HFFc6 (cell line): ENCODE data around the gene NGB. TPM values are rescaled to one million over a fixed set of nuclear protein-coding genes. Genes with fewer than 3 reads are reported as not detected.
"Not testable (repeated sequence)": the region's sequence is repeated elsewhere in the genome, so short reads cannot be mapped to it uniquely, and the experiment has no call there.

Experiments used
- DNase-seq: peaks from one replicate; pipeline ENCODE4 v3.0.0-alpha.2; 2018
- H3K27ac Mint-ChIP-seq: 2 replicates; pipeline ENCODE4 v1.8.0; 2020; ENCODE audit warnings: mild to moderate bottlenecking, mixed read lengths
- H3K27me3 Mint-ChIP-seq: 2 replicates; pipeline ENCODE4 v1.8.0; 2021; ENCODE audit warnings: mild to moderate bottlenecking, moderate library complexity, mixed read lengths; ENCODE audit not compliant: insufficient read depth
- H3K36me3 Mint-ChIP-seq: 2 replicates; pipeline ENCODE4 v1.8.0; 2021; ENCODE audit warnings: low read depth, mixed read lengths
- H3K4me1 Mint-ChIP-seq: 2 replicates; pipeline ENCODE4 v1.8.0; 2020; ENCODE audit warnings: low read depth, mixed read lengths
- H3K4me3 Mint-ChIP-seq: 2 replicates; pipeline ENCODE4 v1.8.0; 2020; ENCODE audit warnings: mild to moderate bottlenecking, moderate library complexity, mixed read lengths
- H3K9me3 Mint-ChIP-seq: 2 replicates; pipeline ENCODE4 v1.8.0; 2020; ENCODE audit warnings: mild to moderate bottlenecking, mixed read lengths
- total RNA-seq, 6 experiments: library from RNA; stranded (reverse); fragmentation: NEBNext Ultra II Directional; extraction: Animal tissue kit (Norgen Biotek cat#: 25700); gene quantifications; 2 replicates in 1 of 6; 3 replicates in 5 of 6; pipeline ENCODE4 v1.2.3, GENCODE V29; 2021
- TF ChIP-seq, protein P1 (sequence below): fragments of 200-600 bp; sonication (generic); IDR thresholded peaks from 2 replicates; pipeline ENCODE4 v1.5.0; 2021; ENCODE audit warnings: antibody characterized with exemption, mild to moderate bottlenecking

NGB gene
- total RNA-seq, 6 experiments from 2014 or later: not detected

- H3K9me3 Mint-ChIP-seq: no peaks in the 10 kb centered on the region
- H3K4me1 Mint-ChIP-seq: no peaks in the 10 kb centered on the region
- H3K36me3 Mint-ChIP-seq: peaks cover 11% of the 10 kb centered on the region; the same call in 1 of the 2 replicates
- TF ChIP-seq, protein P1, sequence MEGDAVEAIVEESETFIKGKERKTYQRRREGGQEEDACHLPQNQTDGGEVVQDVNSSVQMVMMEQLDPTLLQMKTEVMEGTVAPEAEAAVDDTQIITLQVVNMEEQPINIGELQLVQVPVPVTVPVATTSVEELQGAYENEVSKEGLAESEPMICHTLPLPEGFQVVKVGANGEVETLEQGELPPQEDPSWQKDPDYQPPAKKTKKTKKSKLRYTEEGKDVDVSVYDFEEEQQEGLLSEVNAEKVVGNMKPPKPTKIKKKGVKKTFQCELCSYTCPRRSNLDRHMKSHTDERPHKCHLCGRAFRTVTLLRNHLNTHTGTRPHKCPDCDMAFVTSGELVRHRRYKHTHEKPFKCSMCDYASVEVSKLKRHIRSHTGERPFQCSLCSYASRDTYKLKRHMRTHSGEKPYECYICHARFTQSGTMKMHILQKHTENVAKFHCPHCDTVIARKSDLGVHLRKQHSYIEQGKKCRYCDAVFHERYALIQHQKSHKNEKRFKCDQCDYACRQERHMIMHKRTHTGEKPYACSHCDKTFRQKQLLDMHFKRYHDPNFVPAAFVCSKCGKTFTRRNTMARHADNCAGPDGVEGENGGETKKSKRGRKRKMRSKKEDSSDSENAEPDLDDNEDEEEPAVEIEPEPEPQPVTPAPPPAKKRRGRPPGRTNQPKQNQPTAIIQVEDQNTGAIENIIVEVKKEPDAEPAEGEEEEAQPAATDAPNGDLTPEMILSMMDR: no peak
- H3K27ac Mint-ChIP-seq: no peak overlapping the region
- no peaks in the 10 kb centered on the region for H3K27me3 Mint-ChIP-seq
- no peak overlapping the region for H3K4me3 Mint-ChIP-seq
- DNase-seq: no peak
Measured at GRCh38 chr14:77281852-77282410, 10.9 kb upstream of the NGB start.

GRCh38 chr14:77280921-77281320, 9.9 kb upstream of the NGB start:
- H3K9me3 Mint-ChIP-seq, H3K27ac Mint-ChIP-seq, DNase-seq, H3K27me3 Mint-ChIP-seq, H3K4me1 Mint-ChIP-seq, H3K4me3 Mint-ChIP-seq: not testable (repeated sequence)
- peaks cover 11% of the 10 kb centered on the region; the same call in 1 of the 2 replicates for H3K36me3 Mint-ChIP-seq

DNA sequence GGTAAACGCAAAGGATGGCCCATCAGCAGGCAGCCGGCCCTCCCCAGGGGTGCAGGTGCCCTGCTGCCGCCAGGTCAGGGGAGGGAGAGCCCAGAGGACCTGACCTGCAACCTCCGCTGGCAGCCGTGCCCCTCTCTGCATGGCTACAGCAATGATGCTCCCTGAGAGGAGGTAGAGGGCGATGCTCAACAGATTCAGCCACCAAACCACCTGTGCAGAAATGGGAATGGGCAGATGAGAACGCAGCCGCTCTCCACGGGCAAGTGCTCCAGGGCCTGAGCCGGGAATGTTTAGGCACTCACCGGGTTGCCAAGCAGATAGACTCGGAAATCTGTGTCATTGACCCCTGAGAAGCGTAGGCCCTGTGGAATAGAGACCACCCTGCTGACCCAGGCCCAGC, 8.7 kb upstream of the NGB start:
- Mint-ChIP-seq H3K27me3 (no peaks in the 10 kb centered on the region), H3K27ac (no peak overlapping the region), H3K4me1 (no peaks in the 10 kb centered on the region), H3K9me3 (no peaks in the 10 kb centered on the region), H3K36me3 (no peaks in the 10 kb centered on the region), H3K4me3 (no peak overlapping the region)
- DNase-seq: no peak
- TF ChIP-seq, protein P1: no peak

DNA sequence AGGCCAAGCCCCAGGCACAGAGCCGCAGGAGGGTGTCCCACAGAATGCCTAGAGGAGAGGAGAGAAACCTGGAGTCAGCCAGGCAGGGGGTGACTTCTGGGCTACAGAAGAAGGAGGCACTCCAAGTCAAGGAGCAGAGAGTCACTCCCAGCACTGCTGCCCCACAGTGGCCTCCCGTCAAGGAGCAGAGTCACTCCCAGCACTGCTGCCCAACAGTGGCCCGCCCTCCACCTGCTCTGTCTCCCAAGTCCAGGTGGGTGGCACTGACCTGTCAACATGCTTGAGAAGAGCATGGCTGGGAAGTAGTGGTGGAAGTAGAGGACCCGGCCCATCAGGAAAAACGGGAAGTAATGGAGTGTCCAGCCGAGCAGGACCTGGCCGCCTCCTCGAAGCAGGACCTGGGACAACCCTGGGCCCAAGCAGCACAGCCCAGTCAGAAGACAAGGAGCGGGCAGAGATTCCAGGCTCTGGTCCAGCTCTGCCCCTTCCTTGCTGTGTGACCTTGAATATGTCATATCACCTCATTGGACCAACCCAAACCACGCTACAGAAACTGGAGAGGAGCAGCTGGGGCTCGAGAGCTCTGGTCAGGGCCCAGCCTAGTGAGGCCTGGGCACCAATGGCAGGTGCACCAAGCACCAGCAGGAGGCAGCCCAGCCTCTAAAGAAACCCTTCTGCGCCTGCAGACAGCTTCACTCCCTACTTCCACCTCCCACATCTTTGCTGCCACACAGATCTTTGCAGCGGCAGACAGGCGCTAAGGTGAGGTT, 7.6 kb upstream of the NGB start:
- no peaks in the 10 kb centered on the region for H3K36me3 Mint-ChIP-seq
- no peaks in the 10 kb centered on the region for H3K9me3 Mint-ChIP-seq
- H3K27me3 Mint-ChIP-seq: no peaks in the 10 kb centered on the region
- TF ChIP-seq, protein P1: peak; percentile 28; the same call in 1 of the 2 replicates
- no peak for DNase-seq
- H3K27ac Mint-ChIP-seq: no peak overlapping the region
- H3K4me3 Mint-ChIP-seq: no peak overlapping the region
- H3K4me1 Mint-ChIP-seq: no peaks in the 10 kb centered on the region

GRCh38 chr14:77276959-77277358, 6.0 kb upstream of the NGB start:
- Mint-ChIP-seq H3K9me3 (no peaks in the 10 kb centered on the region), H3K27me3 (peaks cover 8% of the 10 kb centered on the region), H3K4me1 (no peaks in the 10 kb centered on the region), H3K36me3 (no peaks in the 10 kb centered on the region), H3K27ac (no peak overlapping the region), H3K4me3 (no peak overlapping the region)
- TF ChIP-seq, protein P1: no peak
- no peak for DNase-seq

GRCh38 chr14:77276295-77276935, 5.4 kb upstream of the NGB start:
- no peaks in the 10 kb centered on the region for H3K4me1 Mint-ChIP-seq
- TF ChIP-seq, protein P1: no peak
- H3K4me3 Mint-ChIP-seq: no peak overlapping the region
- H3K9me3 Mint-ChIP-seq: no peaks in the 10 kb centered on the region
- no peak for DNase-seq
- H3K27me3 Mint-ChIP-seq: peaks cover 11% of the 10 kb centered on the region
- H3K27ac Mint-ChIP-seq: no peak overlapping the region
- no peaks in the 10 kb centered on the region for H3K36me3 Mint-ChIP-seq
